GM18508 (cell line): ENCODE measurements around the gene AIFM2.
"Not testable (repeated sequence)": the region's sequence is repeated elsewhere in the genome, so short reads cannot be mapped to it uniquely, and the experiment has no call there.

Experiments
- ATAC-seq: cut with Tn5 transposase; IDR thresholded peaks from one replicate; pipeline ENCODE4 v1.9.1; 2021; ENCODE audit warnings: moderate number of reproducible peaks; ENCODE audit not compliant: insufficient read depth, unreplicated experiment

AIFM2 gene

DNA sequence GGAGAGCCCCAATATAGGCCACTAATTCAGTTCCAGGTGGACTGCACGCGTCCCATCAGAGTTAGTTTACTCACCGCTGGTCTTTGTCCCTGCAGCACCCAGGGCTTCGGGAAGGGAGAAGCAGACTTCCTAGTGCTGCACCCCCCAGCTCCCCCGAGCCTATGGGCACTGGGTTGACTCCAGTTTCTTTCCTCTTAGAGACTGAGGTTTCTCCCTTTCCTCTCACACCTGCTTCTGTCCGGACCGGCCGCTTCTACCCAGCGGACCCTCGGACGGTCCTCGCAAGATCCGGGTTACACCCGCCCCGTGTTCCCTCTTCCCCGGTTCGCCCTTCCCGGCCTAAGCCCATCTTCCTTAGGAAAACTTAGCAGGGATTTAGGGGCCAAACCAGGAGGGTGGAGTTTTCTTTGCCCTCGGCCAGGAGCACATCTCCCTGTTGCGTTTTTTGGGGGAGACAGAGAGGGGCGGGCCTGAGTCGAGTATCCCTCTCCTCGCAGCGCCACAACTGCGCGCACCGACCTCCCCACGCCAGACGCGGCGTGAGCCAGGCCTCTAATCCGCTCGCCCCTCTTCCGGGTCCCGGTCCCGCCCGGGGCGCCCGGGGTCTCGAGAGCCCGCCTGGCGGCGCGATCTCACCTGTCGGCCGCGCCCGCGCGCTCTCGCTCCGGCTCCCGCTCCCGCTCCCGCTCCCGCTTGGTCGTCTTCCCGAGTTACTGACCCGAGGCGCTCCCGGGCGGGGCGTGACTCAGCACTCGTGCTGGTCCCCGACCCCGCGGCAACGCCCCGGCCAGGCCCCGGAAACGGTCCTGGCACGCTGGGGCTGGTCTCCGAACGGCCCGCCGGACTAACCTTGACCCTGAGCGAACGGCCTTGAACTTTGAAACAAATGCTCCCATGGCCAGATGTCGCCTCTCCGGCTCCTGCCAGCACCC lies at the start of gene AIFM2:
TSS of gene AIFM2 (minus strand) at position 728 of the 932 bp plus-strand sequence. CDS start 8,741 bp downstream, outside the sequence.
- ATAC-seq: no peak

- ATAC-seq: not testable (repeated sequence)
Measured at GRCh38 chr10:70179209-70179608, 46.6 kb upstream of the AIFM2 start.

GRCh38 chr10:70178139-70178725 lies 45.6 kb upstream of the AIFM2 start:
- no peak for ATAC-seq

- no peak for ATAC-seq
Measured at GRCh38 chr10:70176441-70176840, 43.8 kb upstream of the AIFM2 start.

GRCh38 chr10:70175516-70175915 lies 42.9 kb upstream of the AIFM2 start:
- ATAC-seq: no peak

DNA sequence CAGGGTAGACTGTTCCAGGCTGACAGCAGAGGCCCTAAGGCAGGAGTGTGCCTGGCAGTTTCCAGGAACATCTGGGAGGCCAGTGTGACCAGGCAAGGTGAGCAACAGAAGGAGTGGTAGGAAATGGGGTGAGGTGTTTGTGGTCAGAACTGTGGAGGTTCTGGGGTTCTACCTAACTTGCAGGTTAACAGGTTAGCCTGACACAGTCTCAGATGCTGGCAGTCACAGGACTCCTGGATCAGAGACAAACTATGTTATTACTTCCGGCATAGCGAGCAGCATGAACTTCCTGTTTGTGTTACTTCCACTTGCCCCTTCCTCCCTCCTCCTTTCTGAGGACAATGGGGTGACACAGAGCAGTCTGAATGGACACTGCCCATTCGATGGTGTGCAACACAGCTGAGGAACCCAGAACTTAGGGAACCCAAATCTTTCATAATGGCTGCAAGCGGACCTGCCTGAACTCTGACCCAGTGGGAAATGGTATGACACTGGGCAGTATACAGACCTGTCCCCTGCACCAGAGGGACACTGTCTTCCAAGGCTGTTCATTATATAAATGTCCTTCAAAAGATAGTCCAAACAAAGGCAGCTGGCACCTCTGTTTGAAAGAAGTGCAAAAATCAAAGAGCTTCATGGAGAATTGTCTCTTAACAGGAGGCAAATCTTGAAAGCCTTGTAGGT lies 41.6 kb upstream of the AIFM2 start:
- ATAC-seq: no peak

DNA sequence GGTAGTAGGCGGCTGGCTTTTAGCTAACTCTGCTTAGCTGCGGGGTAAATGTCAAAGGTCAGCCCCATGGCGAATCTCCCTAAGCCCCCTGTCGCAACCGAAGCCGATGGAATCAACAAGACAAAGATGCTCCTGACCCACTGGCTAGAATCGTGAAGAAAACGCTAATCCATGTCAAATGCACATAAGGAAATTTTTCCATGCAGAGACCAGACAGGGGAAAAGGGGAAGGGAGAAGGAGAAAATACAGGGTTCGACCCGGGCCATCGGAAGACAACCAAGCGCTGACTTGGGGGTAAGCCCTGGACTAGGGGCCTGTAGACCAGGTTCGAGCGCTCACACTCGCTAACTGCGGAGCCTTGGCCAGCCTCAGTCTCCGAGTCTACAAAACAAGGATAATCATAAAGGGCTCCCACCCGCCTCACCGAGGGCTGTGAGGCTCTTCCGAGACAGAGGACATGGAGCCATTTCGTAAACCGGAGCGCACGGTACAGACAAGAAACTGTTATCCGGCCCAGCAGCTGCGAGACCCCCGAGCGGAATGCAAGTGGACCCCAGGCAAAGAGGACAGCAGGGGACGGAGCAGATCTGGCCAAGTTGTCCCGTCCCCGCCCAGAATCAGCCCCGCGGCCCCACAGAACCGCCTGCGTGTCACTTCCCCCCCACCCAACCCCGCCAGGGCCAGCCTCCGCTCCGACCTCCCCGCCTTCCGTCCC lies 37.2 kb upstream of the AIFM2 start:
- no peak for ATAC-seq

GRCh38 chr10:70169011-70169410 lies 36.4 kb upstream of the AIFM2 start:
- ATAC-seq: no peak

DNA sequence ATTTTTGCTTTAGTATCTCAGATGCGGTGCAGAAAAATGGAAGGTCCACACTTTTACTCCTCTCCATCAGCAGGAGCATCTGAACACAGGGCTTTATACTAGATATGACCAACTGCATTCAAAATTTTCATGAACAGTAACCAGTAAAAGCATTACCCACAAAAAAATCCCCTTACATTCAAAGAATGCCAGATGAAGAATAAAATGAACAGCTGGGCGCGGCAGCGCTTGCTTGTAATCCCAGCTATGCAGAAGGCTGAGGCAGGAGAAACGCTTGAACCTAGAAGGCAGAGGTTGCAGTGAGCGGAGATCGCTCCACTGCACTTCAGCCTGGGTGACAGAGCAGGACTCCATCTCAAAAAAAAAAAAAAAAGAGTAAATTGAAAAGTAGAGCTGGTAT lies 34.6 kb upstream of the AIFM2 start:
- no peak for ATAC-seq

DNA sequence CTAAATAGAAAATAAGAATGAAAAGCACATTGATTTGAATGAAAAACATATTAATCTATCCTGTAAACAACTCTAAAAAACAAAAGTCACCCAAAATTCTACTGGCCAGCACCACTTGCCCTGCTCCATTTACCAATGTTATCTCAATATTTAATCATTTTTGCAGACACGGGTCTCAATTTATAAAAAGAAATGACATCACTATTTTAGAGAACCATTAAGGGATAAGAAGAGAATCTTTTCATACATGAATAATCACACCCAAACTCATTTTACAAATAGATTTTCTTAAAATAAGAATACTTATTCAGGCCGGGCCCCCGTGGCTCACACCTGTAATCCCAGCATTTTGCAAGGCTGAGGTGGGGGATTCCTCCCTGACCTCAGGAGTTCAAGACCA lies 33.8 kb upstream of the AIFM2 start:
- no peak for ATAC-seq

GRCh38 chr10:70164163-70164562 lies 31.5 kb upstream of the AIFM2 start:
- no peak for ATAC-seq

- ATAC-seq: no peak
Measured at GRCh38 chr10:70163448-70163847, 30.8 kb upstream of the AIFM2 start.

DNA sequence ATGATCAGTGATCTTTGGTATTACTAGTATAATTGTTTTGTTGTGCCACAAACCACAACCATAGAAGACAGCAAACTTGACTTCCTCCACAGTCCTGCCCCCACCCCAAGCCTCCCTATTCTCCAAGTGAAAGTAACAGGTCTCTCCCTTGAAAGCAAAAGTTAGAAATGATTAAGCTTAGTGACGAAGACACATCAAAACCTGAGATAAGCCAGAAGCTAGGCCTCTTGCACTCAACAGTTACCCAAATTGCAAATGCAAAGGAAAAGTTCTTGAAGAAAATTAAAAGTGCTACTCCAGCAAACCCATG lies 30.2 kb upstream of the AIFM2 start:
- peak; percentile 61 for ATAC-seq

DNA sequence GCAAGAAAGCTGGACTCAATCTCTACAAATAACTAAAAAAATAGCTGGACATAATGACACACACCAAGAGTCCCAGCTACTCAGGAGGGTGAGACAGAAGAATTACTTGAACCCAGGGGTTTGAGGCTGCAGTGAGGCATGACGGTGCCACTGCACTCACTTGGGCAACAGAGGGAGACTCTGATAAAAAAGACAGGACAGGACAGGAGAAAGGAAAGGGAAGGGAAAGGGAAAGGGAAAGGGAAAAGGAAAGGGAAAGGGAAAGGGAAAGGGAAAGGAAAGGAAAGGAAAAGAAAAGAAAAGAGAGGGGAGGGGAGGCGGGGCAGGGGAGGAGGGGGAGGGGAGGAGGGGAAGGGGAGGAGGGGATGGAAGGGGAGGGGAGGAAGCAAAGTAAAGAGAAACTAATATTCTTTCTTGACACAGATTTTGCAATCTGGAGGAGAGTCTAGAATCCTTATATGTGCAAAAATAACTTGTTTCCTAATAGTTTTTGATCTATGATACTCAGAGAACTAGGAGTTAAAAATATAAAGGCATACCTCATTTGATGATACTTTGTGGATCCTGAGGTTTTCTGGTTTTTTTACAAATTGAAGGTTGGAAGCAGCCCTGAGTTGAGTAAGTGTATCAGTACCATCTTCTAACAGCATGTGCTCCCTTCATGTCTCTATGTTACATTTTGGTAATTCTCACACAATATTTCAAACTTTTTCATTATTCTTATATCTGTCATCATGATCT lies 29.7 kb upstream of the AIFM2 start:
- ATAC-seq: no peak

GRCh38 chr10:70160798-70161197 lies 28.2 kb upstream of the AIFM2 start:
- ATAC-seq: no peak

- ATAC-seq: not testable (repeated sequence)
Measured at GRCh38 chr10:70159366-70159765, 26.7 kb upstream of the AIFM2 start.

DNA sequence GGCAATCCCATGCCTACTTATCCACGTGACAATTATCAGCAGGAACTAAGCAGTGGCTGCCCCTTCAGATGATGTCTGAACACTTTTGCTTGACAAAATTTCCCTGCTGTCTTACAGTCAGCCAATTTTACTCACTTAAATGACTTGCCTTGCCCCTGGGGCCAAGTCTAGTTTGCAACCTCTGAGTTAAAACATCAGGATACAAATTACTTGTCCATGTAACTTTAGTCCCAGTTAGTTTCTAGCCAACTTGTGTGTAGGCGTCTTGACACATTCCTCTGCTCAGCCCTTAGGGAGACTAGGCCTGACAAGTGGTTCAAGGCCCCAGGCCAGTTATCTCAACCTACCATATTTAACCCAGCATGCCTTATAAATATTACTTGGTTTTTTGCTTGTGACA lies 25.5 kb upstream of the AIFM2 start:
- no peak for ATAC-seq

GRCh38 chr10:70155255-70155838 lies 22.7 kb upstream of the AIFM2 start:
- ATAC-seq: no peak

GRCh38 chr10:70148516-70148915 lies 15.9 kb upstream of the AIFM2 start:
- no peak for ATAC-seq

DNA sequence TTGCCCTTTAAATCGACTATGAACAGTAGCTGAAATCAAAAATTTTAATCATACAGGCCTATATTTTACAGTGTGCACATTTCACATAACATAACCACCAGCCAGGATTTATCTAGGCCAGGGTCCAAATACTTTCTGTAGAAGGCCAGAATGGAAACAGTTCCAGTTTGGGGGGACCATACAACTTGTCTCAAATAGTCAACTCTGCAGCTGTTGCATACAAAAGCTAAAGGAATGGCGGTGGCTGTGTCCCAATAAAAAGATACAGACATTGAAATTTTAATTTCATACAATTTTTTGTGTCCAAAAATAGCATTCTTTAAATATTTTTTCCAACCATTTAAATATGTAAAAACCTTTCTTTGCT lies 14.6 kb upstream of the AIFM2 start:
- ATAC-seq: no peak
